Renal cortex interstitium (tissue), 11 donors: ENCODE data around the gene PLA2G4A. TPM values are rescaled to one million over a fixed set of nuclear protein-coding genes. Genes with fewer than 3 reads are reported as not detected.

Experiments used
- DNase-seq, 11 donors: peaks; one replicate each; pipeline ENCODE4 v3.0.0-alpha.2; 2013; ENCODE audit warnings: low read depth in 9 of 11, low spot score in 4 of 11; ENCODE audit errors: extremely low read depth in 1 of 11
- polyA plus RNA-seq, 3 donors: library from polyadenylated mRNA; unstranded; fragments of 120-200 nt; gene quantifications; one replicate each; pipeline ENCODE4 v1.2.1, GENCODE V29; 2013; ENCODE audit not compliant: insufficient read length in 3 of 3

PLA2G4A gene
- polyA plus RNA-seq, 3 donors = 7.3 to 9.6 (median 7.5) TPM

DNA sequence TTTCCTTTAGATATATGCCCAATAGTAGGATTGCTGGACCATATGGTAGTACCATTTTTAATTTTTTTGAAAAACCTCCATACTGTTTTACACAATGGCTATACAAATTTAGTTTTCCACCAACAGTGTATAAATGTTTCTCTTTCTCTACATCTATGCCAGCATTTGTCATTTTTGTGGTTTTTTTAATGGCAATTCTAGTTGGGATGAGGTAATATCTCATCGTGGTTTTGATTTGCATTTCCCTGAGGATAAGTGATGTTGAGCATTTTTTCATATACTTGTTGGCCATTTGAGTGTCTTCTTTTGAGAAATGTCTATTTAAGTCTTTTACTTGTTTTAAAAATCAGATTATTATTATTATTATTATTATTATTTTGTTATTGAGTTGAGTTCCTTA is 35.5 kb downstream of the PLA2G4A start:
- no peak for DNase-seq

DNA sequence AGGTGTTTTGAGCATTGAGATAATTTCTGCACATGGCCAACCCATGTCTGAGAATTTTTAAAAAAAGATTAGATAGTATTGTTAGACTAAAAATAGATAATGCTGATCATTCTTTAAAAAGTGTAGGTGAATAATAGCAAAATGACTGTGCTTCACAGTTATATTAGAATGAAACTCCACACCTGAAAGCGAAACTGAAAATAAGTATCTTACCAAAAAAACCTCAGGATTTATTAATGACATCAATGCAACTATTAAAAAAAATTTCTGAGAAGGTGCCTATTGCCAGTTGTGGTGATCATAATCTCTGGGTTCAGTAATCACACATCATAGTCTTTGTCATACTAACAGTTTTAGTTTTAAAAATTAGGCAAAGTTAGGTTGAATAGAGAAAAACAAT is 36.5 kb downstream of the PLA2G4A start:
- no peak for DNase-seq

DNA sequence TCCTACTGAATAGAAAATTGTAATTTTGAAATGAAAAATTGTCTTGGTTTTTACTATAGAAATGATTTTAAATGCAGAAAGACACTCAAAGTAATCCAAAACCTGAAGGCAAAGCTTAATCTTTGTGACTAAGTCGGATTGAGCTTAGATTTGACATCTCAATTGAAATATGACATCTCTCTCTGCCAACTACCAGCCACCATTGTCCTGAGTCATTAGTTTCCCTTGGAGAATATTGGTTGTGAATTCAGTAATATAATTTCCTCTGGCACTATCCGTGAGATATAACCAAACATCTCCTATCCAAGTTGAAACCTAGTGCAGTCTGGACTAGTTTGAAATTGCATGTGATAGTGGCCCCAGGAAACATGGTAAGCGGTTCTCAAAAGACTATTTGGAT is 37.1 kb downstream of the PLA2G4A start:
- DNase-seq = no peak

DNA sequence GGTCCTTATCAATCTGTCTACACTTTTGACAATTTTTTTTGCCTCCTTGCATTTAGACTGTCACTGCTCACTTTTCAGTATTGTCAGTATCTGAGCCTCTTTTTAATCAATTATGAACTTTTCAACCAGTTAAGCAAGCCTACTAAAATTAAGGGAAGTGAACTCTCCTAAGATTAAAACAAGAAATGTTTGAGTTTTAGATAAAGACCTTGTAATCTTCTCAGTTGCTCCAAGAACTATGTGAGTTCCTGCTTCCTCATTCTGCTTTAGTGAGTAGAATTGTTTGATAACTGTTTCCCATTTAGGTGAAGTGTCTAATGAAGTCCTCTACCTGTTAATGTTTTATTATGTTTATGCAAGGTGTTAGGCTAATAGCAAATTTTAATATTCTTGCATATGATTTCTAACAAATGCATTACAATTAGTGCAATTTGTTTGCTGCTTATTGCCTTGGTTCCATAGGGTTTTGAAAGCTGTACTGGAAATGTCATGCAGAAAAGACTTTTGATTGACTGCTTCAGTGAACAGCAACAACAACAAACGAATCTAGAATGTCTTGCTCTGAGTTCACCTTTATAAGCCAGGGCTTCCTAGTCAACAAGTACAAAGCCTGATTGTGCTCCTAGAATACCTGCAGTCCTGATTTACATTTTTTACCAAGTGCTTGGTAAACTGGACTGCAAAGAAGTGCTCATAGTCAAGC is 40.9 kb downstream of the PLA2G4A start:
- no peak for DNase-seq

DNA sequence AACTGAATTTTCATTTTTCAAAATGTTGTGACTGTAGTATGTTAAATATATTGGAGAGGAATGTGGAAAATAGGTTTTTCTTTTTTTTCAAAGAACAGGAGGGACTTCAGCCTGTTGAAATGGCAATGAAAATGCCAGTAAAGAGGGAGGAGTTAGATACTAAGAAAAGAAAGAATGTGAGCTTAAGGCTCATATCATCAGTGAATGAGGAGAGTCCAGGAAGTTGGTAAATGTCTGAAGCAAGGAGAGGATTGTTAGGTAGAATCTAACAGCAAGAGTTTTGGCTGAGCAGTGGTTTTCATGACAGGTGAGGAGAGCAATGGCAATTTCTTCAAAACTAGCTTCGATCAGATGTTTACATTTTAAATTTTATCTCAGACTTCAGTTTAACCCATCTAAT is 43.0 kb downstream of the PLA2G4A start:
- DNase-seq = no peak

DNA sequence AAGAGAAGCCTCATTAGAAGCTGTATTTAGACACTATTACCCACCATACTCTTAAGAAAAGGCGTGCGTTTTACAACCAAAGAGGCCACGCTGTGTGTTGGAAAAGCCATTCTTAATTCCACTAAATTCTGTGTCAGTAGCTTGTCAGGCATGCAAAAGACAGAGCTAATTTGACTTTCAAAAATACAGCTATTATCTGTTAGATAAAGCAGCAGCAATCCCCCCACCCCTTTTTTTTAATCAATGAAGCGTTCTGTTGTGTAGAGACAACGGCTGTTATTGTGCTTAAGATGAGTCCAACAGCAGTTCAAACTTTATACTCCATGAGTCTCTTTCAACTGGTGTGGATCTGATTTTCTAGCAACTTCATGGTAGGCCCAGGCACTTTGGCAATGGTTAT is 43.5 kb downstream of the PLA2G4A start:
- no peak for DNase-seq

DNA sequence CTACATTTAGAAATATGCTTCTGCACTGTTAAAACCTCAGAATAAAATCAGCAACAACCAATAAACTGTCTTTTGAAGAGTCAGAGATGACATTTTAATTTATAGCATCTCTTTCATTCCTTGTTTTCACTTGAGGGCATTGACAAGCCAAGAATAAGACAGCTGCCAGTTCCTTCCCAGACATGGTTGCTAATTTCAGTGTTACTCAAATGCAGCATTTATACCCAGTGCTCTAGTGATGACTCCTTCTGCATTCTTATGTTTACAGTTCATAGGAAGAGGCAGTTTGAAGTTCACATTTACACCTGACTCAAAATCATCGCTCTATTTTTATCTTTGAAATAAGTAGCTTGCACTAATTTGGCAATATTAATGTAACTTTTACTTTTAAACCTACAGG is 44.9 kb downstream of the PLA2G4A start:
- DNase-seq = no peak

DNA sequence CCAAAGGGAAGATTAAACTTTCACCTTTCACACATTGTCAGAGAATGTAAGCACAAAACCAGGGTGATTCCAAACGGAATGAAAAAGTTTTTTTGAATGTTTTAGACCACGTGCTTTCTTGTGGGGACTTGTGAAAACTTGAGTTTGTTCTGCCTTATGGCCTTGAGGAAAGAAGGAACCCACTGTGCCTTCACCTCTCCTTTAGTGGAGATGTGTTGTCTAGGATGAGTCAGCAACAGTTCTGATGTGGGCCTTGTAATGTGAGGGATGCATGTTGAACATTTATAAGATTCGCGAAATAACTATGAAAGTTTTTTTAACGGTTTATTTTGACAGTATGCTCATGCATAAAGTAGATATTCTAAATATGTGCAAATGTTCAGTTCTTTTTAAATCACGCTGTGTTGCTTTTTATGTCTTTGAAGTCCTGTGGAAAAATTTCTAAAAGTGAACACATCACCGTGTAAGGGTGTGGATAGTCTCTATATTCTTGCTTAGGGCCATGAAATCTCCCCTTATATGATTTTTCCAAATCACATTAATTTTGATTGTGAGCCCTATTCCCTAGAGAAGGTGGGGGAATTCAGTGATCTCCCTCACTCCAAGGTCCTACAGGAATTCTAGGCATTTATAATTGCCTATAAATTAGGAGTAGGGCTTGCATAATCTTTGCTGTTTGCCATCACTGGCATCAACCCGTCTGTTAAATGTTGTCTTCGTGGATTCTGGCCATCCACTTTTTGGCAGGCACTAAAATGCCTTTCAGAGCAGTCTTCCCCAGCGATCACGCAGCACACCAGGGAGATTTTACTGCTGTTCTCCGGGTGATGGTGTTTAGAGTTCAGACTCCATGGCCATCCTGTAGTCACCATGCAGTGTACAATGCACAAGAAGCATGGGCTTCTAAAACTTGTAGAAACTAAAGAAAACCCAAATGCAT is 47.4 kb downstream of the PLA2G4A start:
- DNase-seq = no peak

DNA sequence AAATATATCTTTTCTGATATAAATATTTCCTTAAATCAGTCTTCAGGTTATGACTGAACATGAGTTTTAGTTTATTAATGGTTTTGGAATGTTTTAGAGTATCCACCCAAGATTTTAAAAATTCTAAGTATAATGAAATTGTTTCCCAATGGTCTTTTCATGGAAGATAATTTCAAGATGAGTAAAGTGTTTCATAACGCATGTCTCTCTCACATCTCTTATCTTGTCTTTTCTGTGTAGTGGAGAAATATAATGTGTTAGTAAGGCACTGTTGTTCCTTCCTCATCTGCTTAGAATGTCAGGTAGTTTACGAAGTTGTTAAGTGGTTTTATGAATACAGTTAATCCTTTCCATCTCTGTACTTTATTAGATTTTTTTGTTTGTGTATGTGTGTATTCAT is 49.6 kb downstream of the PLA2G4A start:
- DNase-seq = no peak

DNA sequence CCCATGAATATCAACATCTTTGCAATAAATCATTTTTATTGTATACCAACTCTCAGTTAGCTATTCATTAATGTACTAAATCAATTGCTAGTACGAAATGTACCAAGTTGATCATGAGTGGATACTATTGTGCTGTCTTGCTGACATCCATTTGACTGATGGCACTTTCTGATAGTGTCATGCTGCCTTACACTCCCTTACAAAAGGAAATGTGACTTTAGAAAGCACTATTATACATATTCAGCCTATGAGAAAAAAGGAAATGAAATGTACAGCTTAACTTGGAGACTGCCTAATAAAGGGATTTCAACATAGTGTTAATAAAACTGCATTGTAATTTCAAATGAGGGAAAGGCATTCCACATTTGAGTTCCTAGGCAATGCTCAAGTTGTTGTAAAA is 52.2 kb downstream of the PLA2G4A start:
- no peak for DNase-seq

DNA sequence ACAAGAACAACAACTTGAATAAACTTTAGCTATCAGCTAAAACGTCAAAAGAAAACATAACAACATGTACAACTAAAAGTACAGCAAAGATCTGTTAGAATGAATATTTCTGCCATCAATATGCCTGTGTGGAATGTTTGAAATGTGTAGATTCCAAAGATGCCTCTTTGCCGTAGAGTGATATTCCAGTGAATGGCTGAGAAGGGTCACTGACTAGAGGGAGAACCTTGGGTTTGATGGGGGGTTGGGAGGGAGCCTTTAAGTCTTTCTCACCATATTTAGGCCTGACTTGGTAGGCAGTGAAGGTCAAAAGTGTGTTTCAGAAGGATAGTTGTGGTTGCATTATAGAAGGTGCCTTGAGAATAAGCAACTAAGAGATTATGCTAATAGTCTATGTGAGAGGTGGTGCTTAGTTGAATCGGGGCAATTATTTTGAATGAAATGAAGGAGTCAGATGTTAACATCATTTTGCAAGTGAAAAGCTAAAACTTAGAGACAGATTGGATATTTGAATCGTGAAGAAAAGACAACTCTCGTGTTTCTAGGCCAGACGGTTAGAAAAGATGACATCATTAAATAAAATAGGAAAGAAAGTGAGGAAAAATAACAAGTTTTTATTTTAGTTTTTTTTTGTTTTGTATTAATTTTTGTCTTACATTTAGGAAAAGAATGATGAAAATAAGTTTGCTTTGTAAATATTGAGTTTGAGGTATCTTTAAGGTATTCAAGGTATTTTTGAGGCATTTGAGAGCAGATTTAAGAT is 53.8 kb downstream of the PLA2G4A start:
- no peak for DNase-seq

DNA sequence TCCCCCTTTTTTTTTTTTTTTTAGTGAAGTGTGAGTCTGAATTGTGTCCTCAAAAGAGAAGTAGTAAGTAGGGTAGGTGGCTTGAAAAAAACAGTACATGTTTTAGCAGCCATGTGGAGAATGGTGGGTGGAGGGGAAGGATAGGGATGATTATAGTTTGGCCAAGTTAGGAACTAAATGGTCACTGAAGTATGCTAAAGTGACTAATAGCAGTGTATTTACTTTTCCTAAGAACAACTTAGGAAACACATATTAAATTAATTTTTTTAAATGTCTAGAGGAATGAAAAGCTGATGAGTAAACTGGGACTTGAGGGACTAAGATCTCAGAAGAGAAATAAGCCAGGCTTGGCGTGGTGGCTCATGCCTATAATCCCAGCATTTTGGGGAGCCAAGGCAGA is 55.5 kb downstream of the PLA2G4A start:
- no peak for DNase-seq

DNA sequence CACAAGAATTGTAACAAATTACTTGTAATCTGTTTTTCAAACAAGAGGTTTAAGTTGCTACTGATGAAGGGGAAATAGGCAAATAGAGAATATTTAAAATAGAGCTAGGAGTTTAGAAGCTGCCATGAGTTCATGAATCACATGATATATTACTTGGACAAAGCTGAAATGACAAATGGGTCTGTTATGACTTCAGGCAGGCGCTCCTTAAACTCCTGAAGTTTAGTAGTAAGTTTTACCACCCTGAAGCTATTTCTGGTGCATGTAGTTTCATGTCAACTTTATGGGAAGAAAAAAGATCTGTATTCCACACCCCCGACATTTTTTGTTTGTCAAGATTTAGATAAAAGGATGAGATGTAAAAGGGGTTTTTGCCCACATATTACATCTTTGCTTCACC is 58.5 kb downstream of the PLA2G4A start:
- no peak for DNase-seq

DNA sequence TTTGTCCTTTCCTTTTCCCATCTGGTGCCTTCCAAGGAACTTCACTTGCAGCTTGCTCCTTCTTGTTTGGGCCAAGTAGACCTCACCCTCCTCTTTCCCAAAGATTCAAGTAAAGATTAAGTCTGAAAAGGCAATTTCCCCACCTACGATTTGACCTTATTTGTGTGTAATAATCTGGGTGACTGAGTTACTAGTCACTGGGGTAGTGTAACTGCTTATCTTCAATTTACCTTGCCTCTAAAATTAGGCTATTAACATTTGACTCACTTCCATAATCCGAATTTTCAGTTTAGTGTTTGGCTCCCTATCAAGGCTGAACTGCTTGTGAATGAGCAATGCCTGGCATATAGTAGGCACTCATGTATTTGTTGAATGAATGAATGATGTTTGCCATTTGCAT is 59.6 kb downstream of the PLA2G4A start:
- DNase-seq = no peak

DNA sequence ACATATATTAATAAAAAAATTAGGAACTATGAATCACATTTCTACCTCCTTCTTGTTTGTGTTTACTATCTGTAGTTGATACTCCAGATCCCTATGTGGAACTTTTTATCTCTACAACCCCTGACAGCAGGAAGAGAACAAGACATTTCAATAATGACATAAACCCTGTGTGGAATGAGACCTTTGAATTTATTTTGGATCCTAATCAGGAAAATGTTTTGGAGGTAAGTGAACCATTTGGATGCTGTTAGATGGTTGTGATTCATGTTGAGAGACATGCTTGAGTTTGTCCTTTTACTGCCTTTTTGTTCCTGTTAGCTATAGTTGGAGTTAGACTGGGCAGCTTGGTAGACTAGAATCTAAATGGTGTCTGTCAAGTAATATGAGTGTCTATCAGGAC is 64.2 kb downstream of the PLA2G4A start:
- no peak for DNase-seq

DNA sequence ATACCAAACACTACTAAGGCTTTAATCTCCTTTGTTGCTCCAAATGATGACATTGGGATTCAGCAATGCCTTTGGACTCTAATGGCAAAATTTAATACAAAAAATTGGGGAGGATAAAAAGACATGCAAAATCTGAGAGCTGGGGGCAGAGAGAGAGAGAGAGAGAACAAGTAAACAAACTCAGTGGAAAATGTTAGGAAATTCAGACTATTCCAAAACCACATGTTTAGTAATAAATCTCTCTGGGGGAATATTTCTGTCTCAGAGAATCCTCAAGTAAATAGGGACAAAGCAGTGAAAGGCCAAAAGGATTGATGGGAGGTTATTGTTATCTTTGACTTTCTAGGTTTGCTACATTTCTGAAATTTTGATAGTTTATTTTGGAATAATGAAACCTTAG is 65.7 kb downstream of the PLA2G4A start:
- no peak for DNase-seq

DNA sequence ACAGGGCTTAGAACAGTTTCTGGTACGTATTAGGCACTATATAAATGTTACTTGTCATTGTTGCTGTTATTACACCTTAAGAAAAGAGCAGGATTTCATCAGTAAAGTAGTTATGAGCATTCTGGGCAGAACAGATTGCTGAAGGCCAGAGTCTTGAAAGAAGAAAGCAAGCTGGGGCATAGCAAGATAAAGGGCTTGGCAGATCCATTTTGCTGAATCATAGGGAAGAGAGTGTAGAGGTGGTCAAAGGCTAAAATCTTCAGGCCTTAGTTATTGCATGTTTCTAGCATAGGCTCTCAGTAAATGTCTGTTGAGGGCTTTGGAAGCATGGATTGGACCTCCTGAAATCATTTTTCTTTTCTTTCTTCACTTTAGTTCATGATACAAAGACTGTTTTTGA is 67.5 kb downstream of the PLA2G4A start:
- no peak for DNase-seq

DNA sequence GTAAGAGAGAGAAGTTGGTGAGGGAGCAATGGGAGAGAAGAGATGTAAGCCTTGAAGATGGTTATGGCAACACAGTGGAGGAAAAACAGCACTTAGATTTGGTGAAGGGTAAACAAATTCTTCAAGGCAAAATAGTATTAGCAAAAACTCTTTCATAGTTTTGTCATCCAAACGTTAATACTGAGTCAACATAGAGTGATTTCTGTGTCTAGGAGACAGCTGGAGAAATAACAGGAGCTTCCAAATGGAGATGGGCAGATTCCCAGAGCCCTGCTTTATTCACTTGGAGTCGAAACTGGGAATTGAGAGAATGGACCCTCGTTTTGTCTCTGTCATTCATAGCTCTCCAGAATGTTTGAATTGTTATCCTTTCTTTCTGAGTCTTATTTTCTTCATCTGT is 68.3 kb downstream of the PLA2G4A start:
- DNase-seq = no peak

DNA sequence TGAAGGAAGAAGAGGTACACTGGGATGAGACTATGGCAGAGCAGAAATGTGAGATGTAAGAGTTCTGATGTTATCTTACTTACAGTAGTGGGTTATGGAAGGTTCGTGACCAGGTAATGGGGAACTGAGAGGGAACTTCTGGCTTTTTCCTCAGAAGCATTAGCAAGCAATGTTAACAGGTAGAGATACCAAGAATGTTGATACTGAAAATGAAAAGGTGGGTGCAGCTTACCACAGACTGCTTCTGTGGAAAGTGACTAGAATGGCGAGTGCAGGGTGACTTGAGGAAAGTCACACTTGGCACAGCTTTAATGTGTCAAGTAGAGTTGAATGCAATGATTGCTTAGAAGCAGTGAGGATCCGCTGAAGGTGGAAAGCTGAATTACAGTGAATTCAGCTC is 70.8 kb downstream of the PLA2G4A start:
- no peak for DNase-seq

DNA sequence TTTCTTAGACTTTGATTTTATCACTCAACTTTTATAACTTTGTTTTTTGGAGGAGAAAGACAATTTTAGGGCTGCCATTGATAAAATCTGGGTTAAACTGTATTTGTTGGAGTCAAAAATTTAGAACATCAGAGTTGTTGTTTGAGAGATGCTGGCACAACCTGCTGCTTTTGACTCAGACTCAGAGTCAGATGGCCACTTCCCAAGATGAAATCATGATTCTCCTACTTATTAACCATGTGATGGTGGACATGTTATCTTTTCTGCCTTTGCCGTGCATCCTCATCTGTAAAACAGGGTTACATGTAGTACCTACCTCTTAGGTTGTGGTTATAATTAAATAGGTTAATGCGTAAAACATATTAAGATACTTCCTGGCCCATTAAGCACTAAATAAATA is 71.2 kb downstream of the PLA2G4A start:
- no peak for DNase-seq
